GM12865 (cell line): ENCODE results near the gene KRT81.
"Not testable (repeated sequence)": the region's sequence is repeated elsewhere in the genome, so short reads cannot be mapped to it uniquely, and the experiment has no call there.

Source experiments
- DNase-seq: peaks from one replicate; pipeline ENCODE4 v3.0.0; 2010; ENCODE audit warnings: low read depth
- H3K4me3 ChIP-seq: 2 replicates; pipeline ENCODE4 v1.5.1; 2011; ENCODE audit warnings: mild to moderate bottlenecking, low read depth, low read length, control low read depth
- CTCF ChIP-seq: IDR thresholded peaks from 2 replicates; pipeline ENCODE4 v1.5.1; 2011; ENCODE audit warnings: low read length, control low read depth, low read depth, inconsistent platforms; ENCODE audit not compliant: insufficient read depth; ENCODE audit errors: missing control alignments

KRT81 gene

GRCh38 chr12:52242442-52243258, 48.7 kb downstream of the KRT81 start:
- DNase-seq = no peak
- TF ChIP-seq CTCF = no peak
- H3K4me3 ChIP-seq = no peak overlapping the region

- H3K4me3 ChIP-seq = no peak overlapping the region
- no peak for TF ChIP-seq CTCF
- DNase-seq = no peak
Measured at GRCh38 chr12:52241205-52241842, 50.0 kb downstream of the KRT81 start.

- not testable (repeated sequence) for H3K4me3 ChIP-seq
Measured at GRCh38 chr12:52240247-52240646, 51.1 kb downstream of the KRT81 start.

GRCh38 chr12:52239767-52240166, 51.6 kb downstream of the KRT81 start:
- no peak for DNase-seq
- TF ChIP-seq CTCF = no peak
- no peak overlapping the region for H3K4me3 ChIP-seq

More at GRCh38 chr12:52240247-52240646, 51.1 kb downstream of the KRT81 start:
- DNase-seq = not testable (repeated sequence)

- TF ChIP-seq CTCF = no peak
- DNase-seq = no peak
- no peak overlapping the region for H3K4me3 ChIP-seq
Measured at GRCh38 chr12:52238916-52239646, 52.3 kb downstream of the KRT81 start.

GRCh38 chr12:52238207-52238840, 53.0 kb downstream of the KRT81 start:
- no peak for TF ChIP-seq CTCF
- no peak overlapping the region for H3K4me3 ChIP-seq
- DNase-seq = no peak
